Endometrial microvascular endothelial cells (primary cell): ENCODE results near the gene TSPAN16. TPM values are rescaled to one million over a fixed set of nuclear protein-coding genes. Genes with fewer than 3 reads are reported as not detected.

ENCODE experiments used
- in situ Hi-C: cut with HindIII; loops from 2 replicates; pipeline ENCODE4 v1.10.0; 2017; ENCODE audit warnings: low sequenced_read_pairs, low pct_unique_long_range_greater_than_20kb; ENCODE audit errors: inconsistent ontology term
- total RNA-seq: library from RNA; depleted of rRNA; stranded (reverse); fragments of >200 nt; gene quantifications from one replicate; pipeline ENCODE4 v1.2.3, GENCODE V29; 2015; ENCODE audit errors: inconsistent ontology term

The TSPAN16 gene
- total RNA-seq, result not detected

DNA sequence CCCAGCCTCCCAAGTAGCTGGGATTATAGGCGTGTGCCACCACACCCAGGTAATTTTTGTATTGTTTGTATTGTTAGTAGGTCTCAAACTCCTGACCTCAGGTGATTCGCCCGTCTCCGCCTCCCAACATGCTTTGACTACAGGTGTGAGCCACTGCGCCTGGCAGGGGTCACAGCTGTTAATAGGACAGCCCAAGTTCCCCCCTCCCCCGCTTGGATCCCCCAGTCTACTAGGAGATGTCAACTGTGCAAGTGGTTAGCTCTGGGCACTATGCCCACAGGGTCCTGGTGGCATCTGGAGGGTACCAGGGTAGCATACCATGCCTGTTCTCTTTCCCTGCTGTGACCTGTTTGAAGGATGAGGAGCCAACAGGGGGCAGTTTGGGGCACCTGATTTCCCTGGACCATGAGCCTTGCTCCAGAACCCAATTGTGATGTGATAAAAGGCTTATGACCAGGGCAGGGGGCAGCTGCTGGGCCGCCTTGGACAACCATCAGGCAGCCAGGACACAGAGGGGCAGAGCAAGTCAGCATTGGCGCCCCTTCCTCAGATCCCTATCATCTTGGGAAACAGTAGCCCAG lies at the start of gene TSPAN16:
TSPAN16 (plus strand) TSS at position 496 of the 581 bp plus-strand sequence. CDS start 138 bp downstream, outside the sequence.
- in situ Hi-C loops, result no loop called here

DNA sequence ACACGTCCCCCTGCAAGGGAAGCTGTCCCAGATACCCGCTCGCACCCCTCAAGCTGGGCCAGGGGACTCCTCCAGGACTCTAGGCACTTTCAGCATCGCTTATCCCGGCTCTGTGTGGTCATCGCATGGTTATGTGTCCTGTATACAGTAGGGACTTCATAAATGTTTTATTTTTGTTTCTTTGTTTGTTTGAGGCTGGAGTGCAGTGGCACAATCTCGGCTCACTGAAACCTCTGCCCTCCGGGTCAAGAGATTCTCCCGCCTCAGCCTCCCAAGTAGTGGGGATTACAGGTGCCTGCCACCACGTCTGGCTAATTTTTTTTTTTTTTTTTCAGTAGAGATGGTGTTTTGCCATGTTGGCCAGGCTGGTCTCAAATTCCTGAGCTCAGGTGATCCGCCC lies 49.0 kb upstream of the TSPAN16 start:
- in situ Hi-C loops, result no loop called here

DNA sequence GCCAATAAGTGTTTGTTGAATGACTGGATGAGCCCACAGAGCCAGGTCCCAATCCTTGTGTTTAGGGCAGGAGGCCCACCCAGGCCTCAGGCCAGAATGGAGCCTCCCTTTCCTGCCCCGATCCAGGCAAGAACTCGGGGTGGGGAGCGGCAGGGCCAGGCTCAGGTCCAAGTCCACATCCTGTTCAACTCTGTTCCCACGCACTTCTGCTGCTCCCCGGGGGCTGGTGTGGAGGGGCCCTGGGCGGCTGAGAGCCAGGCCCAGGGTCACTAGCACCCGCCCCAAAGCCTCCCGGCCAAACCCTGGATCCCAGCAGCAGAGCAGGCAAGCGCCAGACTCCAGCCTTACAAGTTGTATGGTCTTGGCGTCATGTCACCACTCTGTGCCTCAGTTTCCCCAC lies 48.6 kb upstream of the TSPAN16 start:
- in situ Hi-C loops, result no loop called here

GRCh38 chr19:11247934-11248333 lies 48.0 kb upstream of the TSPAN16 start:
- in situ Hi-C loops, result no loop called here

DNA sequence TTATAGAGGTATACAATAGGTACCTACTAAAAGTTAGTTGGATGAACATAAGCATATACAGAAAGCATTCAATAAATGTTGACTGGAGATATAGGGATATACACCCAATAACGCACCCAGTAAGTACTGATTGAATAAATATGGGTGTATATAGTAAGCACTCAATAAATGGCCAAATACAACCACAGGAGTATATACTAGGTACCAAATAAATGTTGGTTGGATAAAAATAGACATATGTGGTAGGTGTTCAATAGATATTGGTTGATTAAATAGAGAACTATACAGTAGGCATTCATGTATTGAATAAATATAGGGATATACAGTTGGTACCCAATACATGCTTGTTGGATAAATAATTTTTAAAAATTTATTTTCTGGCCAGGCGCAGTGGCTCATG lies 47.1 kb upstream of the TSPAN16 start:
- in situ Hi-C loops, result no loop called here

DNA sequence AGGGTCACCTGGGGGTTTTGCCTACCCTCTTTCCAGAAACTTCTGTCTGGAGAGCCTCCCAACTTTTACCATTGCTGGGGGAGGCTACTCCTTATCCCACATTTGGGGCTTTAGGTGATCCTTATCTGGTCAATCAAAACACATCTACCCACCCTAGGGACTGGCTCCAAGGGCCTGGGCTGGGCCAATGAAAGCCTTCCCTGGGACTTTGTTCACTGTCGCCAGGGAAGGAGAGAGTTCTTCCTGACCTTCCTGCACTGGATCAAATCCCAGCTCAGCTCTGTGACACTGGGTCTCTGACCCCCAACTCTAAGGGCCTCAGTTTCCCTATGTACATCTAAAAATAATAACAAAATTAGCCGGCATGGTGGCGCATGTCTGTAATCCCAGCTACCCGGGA lies 44.7 kb upstream of the TSPAN16 start:
- in situ Hi-C loops, result no loop called here

GRCh38 chr19:11251650-11252314 lies 44.2 kb upstream of the TSPAN16 start:
- in situ Hi-C loops, result no loop called here

DNA sequence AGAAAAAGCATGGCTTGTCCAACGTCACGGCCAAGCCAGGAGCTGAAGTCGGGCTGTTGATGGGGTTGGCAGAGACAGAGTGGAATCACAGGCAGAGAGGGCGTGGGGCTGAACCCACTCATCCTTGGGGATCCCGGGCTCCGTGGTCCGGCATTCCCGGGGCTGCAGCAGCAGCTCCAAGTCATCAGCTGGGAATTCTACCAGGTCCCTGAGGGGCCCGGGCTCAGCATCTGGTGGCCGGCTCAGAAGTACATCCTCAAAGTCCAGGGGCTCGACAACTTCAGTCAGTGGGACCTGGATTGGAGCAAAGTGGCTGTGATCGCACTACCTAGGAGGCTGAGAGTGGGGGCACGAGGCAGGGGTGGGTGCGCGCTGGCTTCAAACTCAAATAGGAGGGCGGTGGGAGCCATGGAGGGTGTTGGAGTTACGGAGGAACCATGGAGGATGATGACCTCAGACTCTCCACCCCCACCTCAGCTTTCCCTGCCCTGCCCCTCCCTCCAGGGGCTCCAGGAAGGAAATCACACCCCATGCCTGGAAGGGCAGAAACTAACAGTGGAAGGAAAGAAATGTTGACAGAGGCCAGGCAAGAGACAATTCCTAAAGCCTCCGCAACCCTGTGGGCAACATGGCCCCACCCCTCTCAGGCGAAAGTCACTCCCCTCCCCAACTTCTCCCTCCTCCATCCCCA lies 43.1 kb upstream of the TSPAN16 start:
- in situ Hi-C loops, result no loop called here

- in situ Hi-C loops, result no loop called here
These were observed 41.3 kb upstream of the TSPAN16 start for GRCh38 chr19:11254666-11255065.

GRCh38 chr19:11256189-11256588 lies 39.8 kb upstream of the TSPAN16 start:
- in situ Hi-C loops, result no loop called here

DNA sequence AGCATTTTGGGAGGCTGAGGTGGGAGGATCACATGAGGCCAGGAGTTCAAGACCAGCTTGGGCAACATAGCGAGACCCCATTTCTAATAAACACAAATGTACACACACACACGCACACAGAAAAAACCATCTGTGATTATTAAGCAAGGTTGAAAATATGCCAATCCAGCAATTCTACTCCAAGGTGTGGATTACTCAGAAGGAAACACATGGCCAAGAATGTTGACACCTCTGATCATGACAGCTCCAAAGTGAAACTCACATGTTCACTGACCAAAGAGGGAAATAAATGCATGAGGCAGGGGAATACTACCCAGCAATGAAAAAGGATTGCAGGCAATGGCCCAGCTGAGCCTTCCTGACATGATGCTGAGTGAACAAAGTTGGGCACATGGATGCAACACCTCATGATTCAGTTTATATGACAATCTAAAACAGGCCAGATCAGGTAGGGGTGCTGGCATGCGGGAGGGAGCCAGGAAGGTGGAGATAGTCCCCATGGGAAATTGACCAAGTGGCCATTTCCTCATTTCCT lies 38.0 kb upstream of the TSPAN16 start:
- in situ Hi-C loops, result no loop called here

DNA sequence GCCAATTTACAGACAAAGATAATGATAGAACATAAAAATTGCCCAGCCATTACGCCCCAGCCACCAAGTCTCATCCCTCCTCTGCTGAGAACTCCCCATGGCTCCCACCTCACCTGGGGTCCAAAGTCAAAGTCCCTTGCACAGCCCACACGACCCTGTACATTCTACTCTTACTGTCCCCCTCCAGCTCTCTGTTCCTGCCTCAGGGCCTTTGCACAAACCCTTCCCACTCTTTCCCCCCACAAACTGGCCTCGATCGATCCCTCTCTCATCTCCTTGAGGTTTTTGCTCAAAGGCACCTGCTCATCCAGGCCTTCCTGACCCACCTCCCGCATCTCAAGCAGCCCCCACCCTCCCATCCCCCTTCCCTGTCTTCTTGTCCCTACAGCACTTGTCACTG lies 35.0 kb upstream of the TSPAN16 start:
- in situ Hi-C loops, result no loop called here

DNA sequence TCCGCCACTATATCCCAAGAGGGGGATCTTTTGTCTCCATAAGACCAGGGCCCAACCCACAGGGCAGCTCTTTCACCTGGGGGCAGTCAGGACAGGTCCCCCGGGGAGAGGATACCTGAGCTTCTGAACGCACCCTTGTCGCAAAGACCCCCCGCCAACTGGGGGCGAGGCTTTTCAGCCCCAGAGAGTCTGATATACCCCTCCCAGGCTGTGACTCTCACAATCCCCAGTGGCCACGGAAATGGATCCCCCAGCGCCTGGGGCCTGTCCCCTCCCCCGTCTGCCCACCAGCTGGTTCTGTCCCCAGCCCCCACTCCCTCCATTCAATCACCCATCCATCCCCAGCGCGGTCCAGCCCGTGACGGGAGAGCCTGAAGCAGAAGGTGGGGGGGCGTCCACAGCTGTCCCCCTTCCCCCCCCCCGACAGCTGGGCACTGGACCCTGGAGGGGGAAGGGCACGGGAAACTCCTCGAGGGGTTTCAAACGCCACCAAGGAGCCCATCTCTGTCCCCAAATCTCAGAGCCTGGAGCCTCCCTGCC lies 34.5 kb upstream of the TSPAN16 start:
- in situ Hi-C loops, result no loop called here

- in situ Hi-C loops, result no loop called here
These were observed 33.8 kb upstream of the TSPAN16 start, which contains the start of gene DOCK6 for GRCh38 chr19:11261971-11262839. Gene DOCK6, minus strand, starts transcription at chr19:11262524. Its CDS starts 84 bp downstream, at chr19:11262440.

DNA sequence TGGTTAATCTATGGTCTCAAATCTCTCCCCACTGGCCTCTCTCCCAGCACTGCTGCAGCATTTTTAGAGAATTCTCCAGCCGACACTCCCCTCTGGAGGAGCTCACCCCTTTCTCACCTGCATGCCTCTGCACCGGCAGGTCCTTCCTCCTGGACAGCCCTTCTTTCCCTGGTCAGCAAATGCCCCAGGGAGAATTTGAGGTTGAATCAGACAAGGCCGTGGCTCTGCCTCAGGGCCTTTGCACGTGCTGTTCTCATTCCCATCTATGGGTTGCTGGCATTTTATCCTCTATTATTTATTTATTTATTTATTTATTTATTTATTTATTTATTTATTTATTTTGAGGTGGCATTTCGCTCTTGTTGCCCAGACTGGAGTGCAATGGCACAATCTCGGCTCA lies 32.2 kb upstream of the TSPAN16 start:
- in situ Hi-C loops, result no loop called here

DNA sequence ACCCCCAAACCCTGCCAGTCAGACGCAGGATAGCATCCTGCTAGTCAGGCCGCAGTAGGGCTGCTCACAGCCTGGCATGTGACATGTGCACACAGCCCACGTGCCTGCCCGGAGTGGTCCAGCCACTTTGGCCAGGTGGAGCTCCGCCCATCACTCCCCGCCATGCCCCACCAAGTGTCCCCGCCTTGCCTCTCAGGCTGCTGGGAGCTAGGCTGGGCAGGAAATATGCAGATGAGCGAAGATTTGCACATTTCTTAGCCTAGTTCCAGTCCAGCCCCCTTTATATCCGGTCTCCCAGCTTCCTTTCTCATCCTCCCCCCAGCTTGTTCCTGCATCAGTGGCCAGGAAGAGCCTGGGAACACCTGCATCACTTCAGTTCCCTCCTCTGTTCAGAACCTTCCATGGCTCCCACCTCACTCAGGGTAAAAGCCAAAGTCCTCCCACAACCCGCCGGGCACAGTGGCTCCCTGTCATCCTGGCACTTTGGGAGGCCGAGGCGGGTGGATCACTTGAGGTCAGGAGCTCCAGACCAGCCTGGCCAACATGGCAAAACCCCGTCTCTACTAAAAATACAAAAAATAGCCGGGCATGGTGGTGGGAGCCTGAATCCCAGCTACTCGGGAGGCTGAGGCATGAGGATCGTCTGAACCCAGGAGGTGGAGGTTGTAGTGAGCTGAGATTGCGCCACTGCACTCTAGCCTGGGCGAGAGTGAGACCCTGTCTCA lies 31.3 kb upstream of the TSPAN16 start:
- in situ Hi-C loops, result no loop called here

DNA sequence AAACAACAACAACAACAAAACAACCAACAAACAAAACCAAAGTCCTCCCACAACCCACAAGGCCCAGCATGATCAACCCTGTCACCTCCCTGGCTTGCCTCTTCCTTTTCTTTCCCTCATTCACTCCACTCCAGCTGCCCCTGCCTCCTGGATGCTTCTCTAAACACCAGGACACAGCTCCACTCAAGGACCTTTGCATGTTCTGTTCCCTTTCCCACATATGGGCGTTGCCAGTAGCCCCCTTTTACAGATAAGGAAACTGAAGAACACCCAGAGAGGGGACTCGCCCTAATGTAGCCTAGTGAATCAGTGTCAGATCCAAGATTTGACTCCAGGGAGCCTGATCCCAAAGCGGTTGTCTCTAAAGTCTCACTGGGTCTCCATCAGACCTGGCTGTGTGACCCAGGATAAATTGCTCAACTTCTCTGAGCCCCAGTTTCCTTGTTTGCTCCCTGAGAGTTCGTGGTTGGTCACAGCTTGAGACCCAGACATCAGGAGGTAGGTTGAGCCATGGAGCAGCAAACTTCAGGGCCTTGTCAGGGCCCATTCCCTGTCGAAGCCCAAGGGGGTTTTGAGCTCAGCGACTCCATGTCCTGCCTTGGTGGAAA lies 30.7 kb upstream of the TSPAN16 start:
- in situ Hi-C loops, result no loop called here

DNA sequence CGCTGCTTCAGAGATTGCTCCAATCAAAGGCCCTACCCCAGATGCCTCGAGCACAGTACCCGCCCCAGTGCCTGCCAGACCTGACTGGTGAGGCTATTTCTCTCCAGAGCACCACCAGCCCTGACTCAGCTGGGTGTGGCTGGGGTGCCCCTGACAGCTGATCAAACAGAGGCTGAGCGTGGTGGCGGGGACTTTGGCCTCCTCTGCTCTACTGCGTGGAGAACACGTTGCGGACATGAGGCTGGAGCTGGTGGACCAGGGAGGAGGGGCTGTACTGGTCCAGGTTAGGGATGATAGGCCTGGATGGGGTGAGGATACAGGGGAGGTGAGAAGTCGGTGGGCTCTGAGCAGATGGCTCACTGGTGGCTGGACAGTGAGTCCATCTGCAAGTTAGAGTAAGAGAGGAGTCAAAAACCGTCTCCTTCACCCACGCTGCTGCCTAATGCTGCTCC lies 30.1 kb upstream of the TSPAN16 start:
- in situ Hi-C loops, result no loop called here
